Trophoblast cell (in vitro differentiated cells and primary cell): ENCODE measurements around the gene GBP7.

Source experiments
- DNase-seq, 2 donors: peaks; one replicate each; pipeline ENCODE4 v3.0.0-alpha.2; 2016
- H2AFZ ChIP-seq: 2 replicates; pipeline ENCODE4 v1.6.1; 2013; ENCODE audit warnings: low read length, moderate library complexity, mild to moderate bottlenecking; ENCODE audit not compliant: insufficient read depth, poor library complexity
- H2AK5ac ChIP-seq: 2 replicates; pipeline ENCODE4 v1.6.1; 2013; ENCODE audit warnings: mild to moderate bottlenecking, low read length
- H2BK120ac ChIP-seq: 2 replicates; pipeline ENCODE4 v1.6.1; 2013; ENCODE audit warnings: low read length, mild to moderate bottlenecking, moderate library complexity; ENCODE audit not compliant: insufficient read depth, poor library complexity
- H2BK12ac ChIP-seq: 2 replicates; pipeline ENCODE4 v1.6.1; 2013; ENCODE audit warnings: mild to moderate bottlenecking, low read length, moderate library complexity
- H2BK5ac ChIP-seq: 2 replicates; pipeline ENCODE4 v1.6.1; 2013; ENCODE audit warnings: low read length, low read depth, moderate library complexity, mild to moderate bottlenecking; ENCODE audit not compliant: poor library complexity
- H3K14ac ChIP-seq: 2 replicates; pipeline ENCODE4 v1.6.1; 2013; ENCODE audit warnings: mild to moderate bottlenecking, low read length
- H3K18ac ChIP-seq: 2 replicates; pipeline ENCODE4 v1.6.1; 2013; ENCODE audit warnings: mild to moderate bottlenecking, low read length
- H3K23ac ChIP-seq: 2 replicates; pipeline ENCODE4 v1.6.1; 2013; ENCODE audit warnings: low read length
- H3K27ac ChIP-seq: 2 replicates; pipeline ENCODE4 v1.5.1; 2013; ENCODE audit warnings: low read depth, mild to moderate bottlenecking, inconsistent platforms, low read length, moderate library complexity
- H3K27me3 ChIP-seq: 2 replicates; pipeline ENCODE4 v1.6.1; 2013; ENCODE audit warnings: inconsistent platforms, mild to moderate bottlenecking, low read length, moderate library complexity; ENCODE audit not compliant: insufficient read depth
- H3K36me3 ChIP-seq, 2 experiments: 1 replicate in 1 of 2; 2 replicates in 1 of 2; pipeline ENCODE4 v1.6.1; 2013; ENCODE audit warnings: low read length in 2 of 2, mild to moderate bottlenecking in 2 of 2, moderate library complexity in 1 of 2; ENCODE audit not compliant: insufficient read depth in 2 of 2, control insufficient read depth in 1 of 2
- H3K4ac ChIP-seq: 2 replicates; pipeline ENCODE4 v1.6.1; 2013; ENCODE audit warnings: low read depth, mild to moderate bottlenecking, low read length, moderate library complexity
- H3K4me1 ChIP-seq, 2 experiments: 1 replicate in 1 of 2; 2 replicates in 1 of 2; pipeline ENCODE4 v1.6.1; 2013; ENCODE audit warnings: low read length in 2 of 2, mild to moderate bottlenecking in 2 of 2, moderate library complexity in 1 of 2; ENCODE audit not compliant: insufficient read depth in 2 of 2, control insufficient read depth in 1 of 2
- H3K4me2 ChIP-seq: 2 replicates; pipeline ENCODE4 v1.6.1; 2013; ENCODE audit warnings: inconsistent platforms, mild to moderate bottlenecking, low read length, moderate library complexity
- H3K4me3 ChIP-seq: 2 replicates; pipeline ENCODE4 v1.5.1; 2013; ENCODE audit warnings: mild to moderate bottlenecking, low read depth, low read length, inconsistent platforms
- H3K79me1 ChIP-seq: one replicate; pipeline ENCODE4 v1.6.1; 2013; ENCODE audit warnings: low read length
- H3K79me2 ChIP-seq: 2 replicates; pipeline ENCODE4 v1.6.1; 2013; ENCODE audit warnings: low read length, mild to moderate bottlenecking; ENCODE audit not compliant: control insufficient read depth, insufficient read depth, poor library complexity
- H3K9ac ChIP-seq: 2 replicates; pipeline ENCODE4 v1.6.1; 2013; ENCODE audit warnings: mild to moderate bottlenecking, low read length
- H3K9me3 ChIP-seq: 2 replicates; pipeline ENCODE4 v1.6.1; 2013; ENCODE audit warnings: low read depth, mild to moderate bottlenecking, control low read depth, inconsistent platforms, low read length; ENCODE audit not compliant: insufficient read depth
- H4K12ac ChIP-seq: 2 replicates; pipeline ENCODE4 v1.6.1; 2013; ENCODE audit warnings: low read depth, mild to moderate bottlenecking, low read length, moderate library complexity
- H4K8ac ChIP-seq: 2 replicates; pipeline ENCODE4 v1.6.1; 2013; ENCODE audit warnings: low read depth, mild to moderate bottlenecking, low read length, moderate library complexity
- H4K91ac ChIP-seq: one replicate; pipeline ENCODE4 v1.6.1; 2013; ENCODE audit warnings: low read depth, mild to moderate bottlenecking, low read length, moderate library complexity
- WGBS: extraction: QIAGEN DNeasy Blood & Tissue Kit; methylation state at CpG from one replicate; pipeline ENCODE4 v1.1.7; 2013; ENCODE audit warnings: missing lambda C conversion rate; ENCODE audit not compliant: insufficient read length, insufficient coverage; ENCODE audit errors: extremely low coverage; 5-methylcytosine and 5-hydroxymethylcytosine counted together

Gene GBP7

GRCh38 chr1:89121641-89122040, 54.2 kb downstream of the GBP7 start:
- no CpG with 5 or more reads among the region's 8 CpGs for WGBS

GRCh38 chr1:89114662-89115061, 61.1 kb downstream of the GBP7 start:
- H3K27ac ChIP-seq: no peak overlapping the region
- no peak overlapping the region for H3K9ac ChIP-seq
- H2BK120ac ChIP-seq: no peak overlapping the region
- no peak overlapping the region for H3K23ac ChIP-seq
- H2AFZ ChIP-seq: no peak overlapping the region
- H3K27me3 ChIP-seq: no peaks in the 10 kb centered on the region
- H3K4me2 ChIP-seq: no peak overlapping the region
- H3K4me1 ChIP-seq: no peaks in the 10 kb centered on the region
- no peaks in the 10 kb centered on the region for H3K9me3 ChIP-seq
- no peak overlapping the region for H2AK5ac ChIP-seq
- no peak overlapping the region for H3K4me3 ChIP-seq
- H2BK5ac ChIP-seq: no peak overlapping the region
- no peaks in the 10 kb centered on the region for H3K79me2 ChIP-seq
- no peak for DNase-seq
- no peak overlapping the region for H4K8ac ChIP-seq
- no peaks in the 10 kb centered on the region for H3K79me1 ChIP-seq
- WGBS: no CpG with 5 or more reads among the region's 2 CpGs
- no peak overlapping the region for H4K91ac ChIP-seq
- H3K36me3 ChIP-seq: no peaks in the 10 kb centered on the region
- H3K18ac ChIP-seq: no peak overlapping the region
- H3K14ac ChIP-seq: no peak overlapping the region
- H4K12ac ChIP-seq: no peak overlapping the region
- H2BK12ac ChIP-seq: no peak overlapping the region
- no peak overlapping the region for H3K4ac ChIP-seq

More at GRCh38 chr1:89121641-89122040, 54.2 kb downstream of the GBP7 start:
- Histone ChIP-seq H2AFZ (no peak overlapping the region), H3K9me3 (no peaks in the 10 kb centered on the region), H3K23ac (peak overlapping the region; percentile 3), H3K79me2 (no peaks in the 10 kb centered on the region), H3K4me2 (no peak overlapping the region), H3K27me3 (no peaks in the 10 kb centered on the region), H3K9ac (no peak overlapping the region), H3K4ac (no peak overlapping the region), H4K91ac (no peak overlapping the region), H3K4me1 (peaks cover 3 to 6% of the 10 kb centered on the region in 2 experiments), H4K8ac (no peak overlapping the region), H3K18ac (no peak overlapping the region), H2BK5ac (no peak overlapping the region), H3K79me1 (peaks cover 7% of the 10 kb centered on the region), H3K36me3 (no peaks in the 10 kb centered on the region), H2AK5ac (no peak overlapping the region), H3K4me3 (no peak overlapping the region), H3K14ac (no peak overlapping the region), H2BK12ac (no peak overlapping the region), H2BK120ac (no peak overlapping the region), H3K27ac (no peak overlapping the region), H4K12ac (no peak overlapping the region)
- peak in 1 of 2 donors; percentile 18 for DNase-seq

GRCh38 chr1:89112871-89113613, 62.8 kb downstream of the GBP7 start:
- DNase-seq: peak; percentile 64 to 82
- Histone ChIP-seq H3K27me3 (no peaks in the 10 kb centered on the region), H2AK5ac (no peak overlapping the region), H3K79me2 (no peaks in the 10 kb centered on the region), H3K23ac (no peak overlapping the region), H2BK12ac (no peak overlapping the region), H3K4me1 (no peaks in the 10 kb centered on the region), H3K4ac (no peak overlapping the region), H3K9me3 (no peaks in the 10 kb centered on the region), H4K91ac (no peak overlapping the region), H2BK5ac (no peak overlapping the region), H3K4me3 (no peak overlapping the region), H3K36me3 (no peaks in the 10 kb centered on the region), H3K4me2 (no peak overlapping the region), H2BK120ac (no peak overlapping the region), H3K27ac (no peak overlapping the region), H2AFZ (no peak overlapping the region), H3K14ac (no peak overlapping the region), H3K9ac (no peak overlapping the region), H3K79me1 (no peaks in the 10 kb centered on the region), H4K8ac (no peak overlapping the region), H4K12ac (no peak overlapping the region), H3K18ac (no peak overlapping the region)
- no CpG with 5 or more reads among the region's 5 CpGs for WGBS

- Histone ChIP-seq H3K79me2 (no peaks in the 10 kb centered on the region), H3K9me3 (peaks cover 2% of the 10 kb centered on the region), H4K91ac (no peak overlapping the region), H3K4ac (no peak overlapping the region), H2BK12ac (no peak overlapping the region), H3K27ac (no peak overlapping the region), H3K9ac (no peak overlapping the region), H3K4me3 (no peak overlapping the region), H3K36me3 (no peaks in the 10 kb centered on the region), H3K18ac (no peak overlapping the region), H2BK120ac (no peak overlapping the region), H4K12ac (no peak overlapping the region), H2BK5ac (no peak overlapping the region), H3K4me2 (no peak overlapping the region), H3K23ac (no peak overlapping the region), H3K79me1 (no peaks in the 10 kb centered on the region), H3K27me3 (no peaks in the 10 kb centered on the region), H2AFZ (no peak overlapping the region), H3K14ac (no peak overlapping the region), H3K4me1 (no peaks in the 10 kb centered on the region), H4K8ac (no peak overlapping the region), H2AK5ac (no peak overlapping the region)
- DNase-seq: peak; percentile 26 to 35
- no CpG with 5 or more reads among the region's 17 CpGs for WGBS
Measured at GRCh38 chr1:89104687-89105086, 71.1 kb downstream of the GBP7 start.
